Measurements from ENCODE around the gene TMEM125. TPM values are rescaled to one million over a fixed set of nuclear protein-coding genes. Genes with fewer than 3 reads are reported as not detected.

The TMEM125 gene
- total and polyA plus RNA-seq, 10 of the 15 experiments (the other 5 are each of a cell fraction or from before 2014, with no cell fraction given) = 0.28 TPM; not detected in 9

GRCh38 chr1:43313771-43314170, 44.0 kb downstream of the TMEM125 start (continued):
- TF ChIP-seq BCL11A (IDR thresholded peaks at IDR 0.05; ENCODE audit: low read depth, low read length) (no peak), GATAD2B (conservative IDR thresholded peaks at IDR 0.05; ENCODE audit: low read depth) (no peak), RFX5 (IDR thresholded peaks at IDR 0.05; ENCODE audit: low read depth, low read length) (no peak), SMAD5 (IDR thresholded peaks at IDR 0.05; ENCODE audit: low read depth) (no peak), MEF2B (IDR thresholded peaks at IDR 0.05; ENCODE audit: partially characterized antibody, poor library complexity, severe bottlenecking) (no peak), REST (IDR thresholded peaks at IDR 0.05; ENCODE audit: low read depth, low read length) (no peak), EGR1 (IDR thresholded peaks at IDR 0.05; ENCODE audit: borderline replicate concordance in 1 of 2, low read depth in 2 of 2, low read length in 2 of 2) (no peak), SUZ12 (IDR thresholded peaks at IDR 0.05; ENCODE audit: unreplicated experiment) (no peak), ASH2L (IDR thresholded peaks at IDR 0.05; ENCODE audit: borderline replicate concordance, low read depth) (no peak), NR2C1 (IDR thresholded peaks at IDR 0.05) (no peak)

- no peak for DNase-seq (ENCODE audit: low read depth, low spot score)
- Histone ChIP-seq H3K9ac (ENCODE audit: control insufficient read depth, insufficient read depth, low read length) (no peak overlapping the region), H3K27ac (ENCODE audit: control insufficient read depth, insufficient read depth) (no peak overlapping the region), H3K4me1 (ENCODE audit: control insufficient read depth, insufficient read depth, low read length) (no peaks in the 10 kb centered on the region), H2AFZ (ENCODE audit: control insufficient read depth, low read depth, low read length) (no peak overlapping the region), H3K4me2 (ENCODE audit: control insufficient read depth, insufficient read depth) (no peak overlapping the region), H3K79me2 (ENCODE audit: control insufficient read depth, insufficient read depth, low read length) (no peaks in the 10 kb centered on the region), H3K4me3 (no peak overlapping the region), H4K20me1 (ENCODE audit: control insufficient read depth, insufficient read depth) (no peaks in the 10 kb centered on the region), H3K36me3 (ENCODE audit: control insufficient read depth in 2 of 2, insufficient read depth in 2 of 2, low read length in 1 of 2) (no peaks in the 10 kb centered on the region), H3K9me3 (replicated peaks; ENCODE audit: control insufficient read depth, insufficient read depth, low read length) (no peaks in the 10 kb centered on the region), H3K27me3 (replicated peaks in 1 of 2; ENCODE audit: control insufficient read depth in 2 of 2, insufficient read depth in 2 of 2, low read length in 1 of 2) (no peaks in the 10 kb centered on the region)
- POLR2A ChIA-PET = no interaction called here
- CTCF ChIA-PET = no interaction called here
- no peak for ATAC-seq
- SMC1A ChIA-PET (ENCODE audit: uncharacterized antibody, unreplicated experiment) = no interaction called here
- intact Hi-C loops (cut with micrococcal nuclease; ENCODE audit: unreplicated experiment) = no loop called here
- RAD21 ChIA-PET (ENCODE audit: unreplicated experiment) = no interaction called here
- BruUV-seq (replicated peaks) = no TSS peak
- in situ Hi-C loops (cut with MboI) = no loop called here
- WGBS (ENCODE audit: insufficient coverage, insufficient replicate concordance, low lambda C conversion rate, missing lambda C conversion rate) = 85% methylated on average over 5 of the region's 5 CpGs
- no peak for FAIRE-seq
- TF ChIP-seq SIX5 (IDR thresholded peaks at IDR 0.05; ENCODE audit: low read depth, low read length, severe bottlenecking) (no peak), HDGF (IDR thresholded peaks at IDR 0.05) (no peak), CBFB (IDR thresholded peaks at IDR 0.05; ENCODE audit: low read depth) (no peak), ZBED1 (IDR thresholded peaks at IDR 0.05; ENCODE audit: borderline replicate concordance) (no peak), RELB (IDR thresholded peaks at IDR 0.05; ENCODE audit: low read depth) (no peak), TCF12 (IDR thresholded peaks at IDR 0.05; ENCODE audit: low read depth, low read length) (no peak), ATF7 (IDR thresholded peaks at IDR 0.05; ENCODE audit: low read depth) (no peak), SMAD5 (IDR thresholded peaks at IDR 0.05; ENCODE audit: low read depth) (no peak)
Measured at GRCh38 chr1:43314233-43314632, 44.5 kb downstream of the TMEM125 start.

Measured in GM12878 (cell line).